HepG2 (cell line): ENCODE data around the gene TCTN2. TPM values are rescaled to one million over a fixed set of nuclear protein-coding genes. Genes with fewer than 3 reads are reported as not detected.

Experiments used
- ATF7 ChIP-seq, 2 experiments: fragments of 450-650 bp in 1 of 2; sonication (generic) in 1 of 2; formaldehyde crosslinking in 1 of 2; IDR thresholded peaks; 2 replicates each; pipeline versions ENCODE4 v1.4.0 to v1.6.1; 2016 to 2020; ENCODE audit warnings: antibody characterized with exemption in 1 of 2, mild to moderate bottlenecking in 1 of 2, missing genetic modification reagents in 1 of 2
- CREB1 ChIP-seq, 2 experiments: fragments of 450-650 bp in 1 of 2; IDR thresholded peaks; 2 replicates each; pipeline ENCODE4 v1.6.1; 2016 to 2017; ENCODE audit warnings: control low read depth in 1 of 2, mild to moderate bottlenecking in 1 of 2, missing compliant biosample characterization in 1 of 2, missing genetic modification characterization in 1 of 2
- HOXA9 ChIP-seq: sonication (generic); formaldehyde crosslinking; IDR thresholded peaks from 2 replicates; pipeline ENCODE4 v1.8.1; 2022; ENCODE audit warnings: missing genetic modification reagents, mild to moderate bottlenecking, moderate library complexity, borderline replicate concordance
- HOXD1 ChIP-seq: sonication (generic); formaldehyde crosslinking; IDR thresholded peaks from 2 replicates; pipeline ENCODE4 v1.5.0; 2020; ENCODE audit warnings: missing genetic modification reagents
- MATR3 ChIP-seq: sonication (generic); formaldehyde crosslinking; IDR thresholded peaks from 2 replicates; pipeline ENCODE4 v1.4.0; 2020; ENCODE audit warnings: missing genetic modification reagents
- MEIS1 ChIP-seq: sonication (generic); formaldehyde crosslinking; IDR thresholded peaks from 2 replicates; pipeline ENCODE4 v1.9.0; 2021; ENCODE audit warnings: mild to moderate bottlenecking, missing genetic modification reagents, moderate library complexity, borderline replicate concordance
- RFX3 ChIP-seq: IDR thresholded peaks from 2 replicates; pipeline ENCODE4 v1.6.1; 2016; ENCODE audit warnings: missing biosample characterization, missing genetic modification reagents
- RNF2 ChIP-seq: fragments of 450-650 bp; conservative IDR thresholded peaks from 2 replicates; pipeline ENCODE4 v1.6.1; 2016; ENCODE audit warnings: low read depth
- RORA ChIP-seq: sonication (generic); formaldehyde crosslinking; IDR thresholded peaks from 2 replicates; pipeline ENCODE4 v1.5.0; 2020; ENCODE audit warnings: mild to moderate bottlenecking, missing genetic modification reagents, moderate library complexity
- SNRNP70 ChIP-seq: fragments of 200-400 bp; formaldehyde crosslinking; IDR thresholded peaks from 2 replicates; pipeline ENCODE4 v1.6.1; 2017; ENCODE audit warnings: mild to moderate bottlenecking, low read depth, low read length, moderate library complexity
- SP2 ChIP-seq: sonication (generic); formaldehyde crosslinking; IDR thresholded peaks from 2 replicates; pipeline ENCODE4 v1.5.1; 2020; ENCODE audit warnings: mild to moderate bottlenecking, missing genetic modification reagents
- TBL1XR1 ChIP-seq: fragments of 150-350 bp; IDR thresholded peaks from 2 replicates; pipeline ENCODE4 v1.6.1; 2014; ENCODE audit warnings: borderline replicate concordance, low read length; ENCODE audit not compliant: partially characterized antibody
- TEF ChIP-seq: sonication (generic); formaldehyde crosslinking; IDR thresholded peaks from 2 replicates; pipeline ENCODE4 v1.5.0; 2020; ENCODE audit warnings: missing genetic modification reagents
- ZNF276 ChIP-seq: sonication (generic); formaldehyde crosslinking; IDR thresholded peaks from 2 replicates; pipeline ENCODE4 v1.4.0; 2020; ENCODE audit warnings: mild to moderate bottlenecking, low read depth, missing genetic modification reagents
- ZNF589 ChIP-seq: sonication (generic); formaldehyde crosslinking; conservative IDR thresholded peaks from 2 replicates; pipeline ENCODE4 v1.8.0; 2022; ENCODE audit warnings: mild to moderate bottlenecking, moderate library complexity, missing genetic modification reagents
- polyA plus RNA-seq, 8 experiments: library from polyadenylated mRNA; depleted of rRNA in 3 of 8; stranded (reverse) in 7 of 8; unstranded in 1 of 8; fragments of >200 nt; fragmentation: Illumina TruSeq in 4 of 8; extraction: Trizol in 4 of 8; gene quantifications; 2 replicates each; pipeline versions ENCODE4 v1.2.1 to v1.2.3, GENCODE V29; 2011 to 2016; ENCODE audit warnings: low read depth in 4 of 8, missing spikeins in 1 of 8, mixed read lengths in 1 of 8; ENCODE audit not compliant: insufficient read depth in 1 of 8
- total RNA-seq, 5 experiments: library from RNA; depleted of rRNA; stranded (reverse); fragments of >200 nt; fragmentation: Illumina TruSeq; extraction: Trizol; gene quantifications; 2 replicates each; pipeline ENCODE4 v1.2.3, GENCODE V29; 2016; ENCODE audit warnings: low read depth in 1 of 5
- TF ChIP-seq, protein P1 (sequence below): sonication (generic); formaldehyde crosslinking; IDR thresholded peaks from 2 replicates; pipeline ENCODE4 v1.4.0; 2020; ENCODE audit warnings: missing genetic modification reagents, borderline replicate concordance
- TF ChIP-seq, protein P2 (sequence below): IDR thresholded peaks from 2 replicates; pipeline ENCODE4 v1.6.1; 2016; ENCODE audit warnings: missing genetic modification reagents, missing compliant biosample characterization
- TF ChIP-seq, protein P3 (sequence below): sonication (generic); formaldehyde crosslinking; IDR thresholded peaks from 2 replicates; pipeline ENCODE4 v1.5.0; 2020; ENCODE audit warnings: missing genetic modification reagents

Gene TCTN2
- total and polyA plus RNA-seq, 2 of the 13 experiments (the other 11 are each of a cell fraction or from before 2014, with no cell fraction given), result 5.0 to 8.1 TPM

DNA sequence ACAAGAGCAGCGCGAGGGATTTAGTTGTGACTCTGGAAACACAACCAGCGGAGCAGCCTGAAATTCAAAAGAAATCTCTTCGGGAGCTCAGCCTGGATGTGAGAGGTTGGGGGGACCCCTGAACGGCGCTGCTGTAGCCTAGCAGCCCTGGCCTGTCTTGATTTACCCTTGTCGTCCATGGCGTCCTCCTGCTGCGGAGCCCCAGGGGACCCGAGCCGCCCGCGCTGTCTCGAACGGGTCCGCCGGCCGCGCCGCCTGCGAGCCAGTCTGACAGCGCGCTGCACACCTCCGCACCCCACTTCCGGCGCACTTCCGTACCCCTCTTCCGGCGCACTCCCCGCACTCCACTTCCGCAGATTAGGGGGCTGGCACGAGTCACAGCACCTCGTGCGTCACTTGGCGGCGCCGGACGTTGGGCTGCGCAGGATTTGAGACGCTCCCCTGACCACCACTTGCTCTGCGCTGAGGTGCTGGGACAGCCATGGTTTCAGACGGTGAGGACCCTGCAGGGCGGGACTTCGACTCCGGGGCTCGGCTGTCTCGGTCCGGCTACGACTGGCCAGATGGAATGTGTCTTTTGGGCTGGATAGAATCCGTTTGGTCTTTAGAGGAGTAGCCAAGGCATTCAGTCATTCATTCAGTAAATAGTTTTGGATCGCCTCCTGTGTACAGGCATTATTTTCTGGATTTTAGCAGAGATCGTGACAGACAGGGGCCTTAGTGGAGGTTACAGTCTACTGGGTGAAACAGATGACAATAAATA, 37.4 kb upstream of the TCTN2 start, which contains the start of the genes EIF2B1 and GTF2H3 (continued):
- TF ChIP-seq, protein P1, sequence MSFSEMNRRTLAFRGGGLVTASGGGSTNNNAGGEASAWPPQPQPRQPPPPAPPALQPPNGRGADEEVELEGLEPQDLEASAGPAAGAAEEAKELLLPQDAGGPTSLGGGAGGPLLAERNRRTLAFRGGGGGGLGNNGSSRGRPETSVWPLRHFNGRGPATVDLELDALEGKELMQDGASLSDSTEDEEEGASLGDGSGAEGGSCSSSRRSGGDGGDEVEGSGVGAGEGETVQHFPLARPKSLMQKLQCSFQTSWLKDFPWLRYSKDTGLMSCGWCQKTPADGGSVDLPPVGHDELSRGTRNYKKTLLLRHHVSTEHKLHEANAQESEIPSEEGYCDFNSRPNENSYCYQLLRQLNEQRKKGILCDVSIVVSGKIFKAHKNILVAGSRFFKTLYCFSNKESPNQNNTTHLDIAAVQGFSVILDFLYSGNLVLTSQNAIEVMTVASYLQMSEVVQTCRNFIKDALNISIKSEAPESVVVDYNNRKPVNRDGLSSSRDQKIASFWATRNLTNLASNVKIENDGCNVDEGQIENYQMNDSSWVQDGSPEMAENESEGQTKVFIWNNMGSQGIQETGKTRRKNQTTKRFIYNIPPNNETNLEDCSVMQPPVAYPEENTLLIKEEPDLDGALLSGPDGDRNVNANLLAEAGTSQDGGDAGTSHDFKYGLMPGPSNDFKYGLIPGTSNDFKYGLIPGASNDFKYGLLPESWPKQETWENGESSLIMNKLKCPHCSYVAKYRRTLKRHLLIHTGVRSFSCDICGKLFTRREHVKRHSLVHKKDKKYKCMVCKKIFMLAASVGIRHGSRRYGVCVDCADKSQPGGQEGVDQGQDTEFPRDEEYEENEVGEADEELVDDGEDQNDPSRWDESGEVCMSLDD, result peak; percentile 90; the same call in 1 of the 2 replicates
- peak; percentile 84 for TF ChIP-seq SP2 (CRISPR knock-in tag)
- 0 out of 2 replicates have a peak, but pooled peaks have one; percentile 30 for TF ChIP-seq TEF
- TF ChIP-seq MEIS1 (CRISPR knock-in tag), result peak; percentile 77; the same call in 1 of the 2 replicates
- peak; percentile 24 for TF ChIP-seq TBL1XR1
- TF ChIP-seq, protein P2, sequence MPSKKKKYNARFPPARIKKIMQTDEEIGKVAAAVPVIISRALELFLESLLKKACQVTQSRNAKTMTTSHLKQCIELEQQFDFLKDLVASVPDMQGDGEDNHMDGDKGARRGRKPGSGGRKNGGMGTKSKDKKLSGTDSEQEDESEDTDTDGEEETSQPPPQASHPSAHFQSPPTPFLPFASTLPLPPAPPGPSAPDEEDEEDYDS (CRISPR knock-in tag), result peak; percentile 87
- TF ChIP-seq MATR3 (CRISPR knock-in tag), result no peak
- TF ChIP-seq ATF7 (IDR thresholded peaks at IDR 0.05), result no peak
- TF ChIP-seq ATF7 (CRISPR knock-in tag; IDR thresholded peaks at IDR 0.05), result no peak
- TF ChIP-seq ZNF589 (CRISPR knock-in tag), result peak; percentile 87
- TF ChIP-seq RFX3 (CRISPR knock-in tag), result no peak
- TF ChIP-seq HOXA9 (CRISPR knock-in tag), result no peak
- TF ChIP-seq HOXD1 (CRISPR knock-in tag), result peak; percentile 66
- TF ChIP-seq RORA (CRISPR knock-in tag), result no peak
- TF ChIP-seq CREB1 (IDR thresholded peaks at IDR 0.05), result peak; percentile 99
- TF ChIP-seq CREB1 (CRISPR knock-in tag; IDR thresholded peaks at IDR 0.05), result peak; percentile 100
- no peak for TF ChIP-seq RNF2
- TF ChIP-seq, protein P3, sequence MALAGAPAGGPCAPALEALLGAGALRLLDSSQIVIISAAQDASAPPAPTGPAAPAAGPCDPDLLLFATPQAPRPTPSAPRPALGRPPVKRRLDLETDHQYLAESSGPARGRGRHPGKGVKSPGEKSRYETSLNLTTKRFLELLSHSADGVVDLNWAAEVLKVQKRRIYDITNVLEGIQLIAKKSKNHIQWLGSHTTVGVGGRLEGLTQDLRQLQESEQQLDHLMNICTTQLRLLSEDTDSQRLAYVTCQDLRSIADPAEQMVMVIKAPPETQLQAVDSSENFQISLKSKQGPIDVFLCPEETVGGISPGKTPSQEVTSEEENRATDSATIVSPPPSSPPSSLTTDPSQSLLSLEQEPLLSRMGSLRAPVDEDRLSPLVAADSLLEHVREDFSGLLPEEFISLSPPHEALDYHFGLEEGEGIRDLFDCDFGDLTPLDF (CRISPR knock-in tag), result 0 out of 2 replicates have a peak, but pooled peaks have one; percentile 47
- TF ChIP-seq ZNF276 (CRISPR knock-in tag), result peak; percentile 63; the same call in 1 of the 2 replicates
- no peak for TF ChIP-seq SNRNP70
